Tibial nerve (tissue), 4 donors: ENCODE results near the gene VEGFA. TPM values are rescaled to one million over a fixed set of nuclear protein-coding genes. Genes with fewer than 3 reads are reported as not detected.

Source experiments
- DNase-seq, 2 donors: peaks; one replicate each; pipeline ENCODE4 v3.0.0-alpha.2; 2019; ENCODE audit warnings: low spot score in 2 of 2
- H3K27ac ChIP-seq, 4 donors: fragments of 200-600 bp; sonication (generic) in 3 of 4; one replicate each; pipeline ENCODE4 v1.5.1; 2017 to 2019; ENCODE audit warnings: mild to moderate bottlenecking in 1 of 4
- H3K27me3 ChIP-seq, 2 donors: fragments of 200-600 bp; sonication (generic) in 1 of 2; one replicate each; pipeline versions ENCODE4 v1.5.1 to v1.6.0; 2017 to 2019
- H3K36me3 ChIP-seq, 3 donors: fragments of 200-600 bp; sonication (generic); one replicate each; pipeline ENCODE4 v1.5.1; 2018 to 2019
- H3K4me1 ChIP-seq, 4 donors: fragments of 200-600 bp; sonication (generic) in 3 of 4; one replicate each; pipeline ENCODE4 v1.5.1; 2017 to 2019
- H3K4me3 ChIP-seq, 4 donors: fragments of 200-600 bp; sonication (generic) in 3 of 4; one replicate each; pipeline ENCODE4 v1.5.1; 2017 to 2019; ENCODE audit warnings: mild to moderate bottlenecking in 1 of 4, moderate library complexity in 1 of 4
- H3K9me3 ChIP-seq, 4 donors: fragments of 200-600 bp; sonication (generic) in 3 of 4; one replicate each; pipeline ENCODE4 v1.5.1; 2017 to 2019
- EP300 ChIP-seq, 2 donors: sonication (generic); formaldehyde crosslinking; IDR thresholded peaks; one replicate each; pipeline ENCODE4 v1.6.1; 2017; ENCODE audit warnings: antibody characterized with exemption in 2 of 2, mild to moderate bottlenecking in 1 of 2
- POLR2A ChIP-seq, 2 donors: fragments of 450-650 bp; IDR thresholded peaks; one replicate each; pipeline ENCODE4 v1.6.1; 2017; ENCODE audit warnings: antibody characterized with exemption in 2 of 2, mild to moderate bottlenecking in 2 of 2, moderate library complexity in 2 of 2
- WGBS, 2 donors: methylation state at CpG; one replicate each; pipeline ENCODE4 v1.1.5; 2018; 5-methylcytosine and 5-hydroxymethylcytosine counted together
- small RNA-seq: library from RNA; depleted of rRNA; stranded (forward); fragments of <200 nt; gene quantifications from one replicate; pipeline ENCODE3, GENCODE V24; 2016
- total RNA-seq, 4 donors: library from RNA; depleted of rRNA; stranded (reverse); fragments of >200 nt; gene quantifications; one replicate each; pipeline ENCODE4 v1.1.0, GENCODE V29; 2016
- TF ChIP-seq, protein P1 (sequence below), 5 experiments: fragments of 200-600 bp in 3 of 5; fragments of 450-650 bp in 2 of 5; sonication (generic) in 3 of 5; IDR thresholded peaks; one replicate each; pipeline ENCODE4 v1.5.1; 2016 to 2019; ENCODE audit warnings: antibody characterized with exemption in 5 of 5, mild to moderate bottlenecking in 3 of 5, moderate library complexity in 2 of 5

VEGFA gene
- total RNA-seq, 4 donors from 2014 or later = 175 to 220 (median 177) TPM

DNA sequence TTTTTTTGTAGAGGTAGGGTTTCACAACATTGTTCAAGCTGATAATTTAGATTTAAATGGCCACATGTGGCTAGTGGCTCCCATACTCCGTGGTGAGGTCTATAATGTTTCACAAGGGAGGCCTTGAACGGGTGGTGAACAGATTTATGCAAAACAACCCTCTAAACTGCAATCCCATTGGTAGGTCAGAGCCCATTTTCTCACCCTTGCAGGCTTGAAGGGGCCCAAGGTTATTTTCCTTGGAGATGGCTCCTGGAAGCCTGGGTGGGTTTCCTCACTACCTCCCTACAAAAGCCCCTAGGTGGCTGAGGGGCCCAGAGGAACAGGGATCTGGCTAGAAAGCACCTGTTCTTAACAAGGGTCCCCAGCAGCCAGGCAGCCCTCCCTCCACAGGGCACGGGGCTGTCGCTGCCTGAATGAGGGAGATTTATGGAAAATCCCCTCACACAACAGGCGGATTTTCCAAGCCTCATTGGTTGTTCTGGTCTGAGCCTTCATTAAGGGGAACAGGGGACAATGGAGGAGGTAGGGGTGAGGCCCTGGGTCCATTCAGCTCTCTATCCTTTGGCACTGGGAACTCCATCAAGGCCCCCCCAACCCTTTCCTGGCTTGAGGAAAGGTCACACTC is 64.6 kb downstream of the VEGFA start:
- TF ChIP-seq, protein P1, sequence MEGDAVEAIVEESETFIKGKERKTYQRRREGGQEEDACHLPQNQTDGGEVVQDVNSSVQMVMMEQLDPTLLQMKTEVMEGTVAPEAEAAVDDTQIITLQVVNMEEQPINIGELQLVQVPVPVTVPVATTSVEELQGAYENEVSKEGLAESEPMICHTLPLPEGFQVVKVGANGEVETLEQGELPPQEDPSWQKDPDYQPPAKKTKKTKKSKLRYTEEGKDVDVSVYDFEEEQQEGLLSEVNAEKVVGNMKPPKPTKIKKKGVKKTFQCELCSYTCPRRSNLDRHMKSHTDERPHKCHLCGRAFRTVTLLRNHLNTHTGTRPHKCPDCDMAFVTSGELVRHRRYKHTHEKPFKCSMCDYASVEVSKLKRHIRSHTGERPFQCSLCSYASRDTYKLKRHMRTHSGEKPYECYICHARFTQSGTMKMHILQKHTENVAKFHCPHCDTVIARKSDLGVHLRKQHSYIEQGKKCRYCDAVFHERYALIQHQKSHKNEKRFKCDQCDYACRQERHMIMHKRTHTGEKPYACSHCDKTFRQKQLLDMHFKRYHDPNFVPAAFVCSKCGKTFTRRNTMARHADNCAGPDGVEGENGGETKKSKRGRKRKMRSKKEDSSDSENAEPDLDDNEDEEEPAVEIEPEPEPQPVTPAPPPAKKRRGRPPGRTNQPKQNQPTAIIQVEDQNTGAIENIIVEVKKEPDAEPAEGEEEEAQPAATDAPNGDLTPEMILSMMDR (IDR thresholded peaks at IDR 0.05) = no peak
- TF ChIP-seq POLR2A (IDR thresholded peaks at IDR 0.05) = no peak
- TF ChIP-seq EP300 (IDR thresholded peaks at IDR 0.05) = no peak
- WGBS, 2 donors = 63 to 71% methylated on average over 5 of the region's 5 CpGs
- Histone ChIP-seq H3K27me3 (no peaks in the 10 kb centered on the region), H3K27ac (no peak overlapping the region), H3K9me3 (no peaks in the 10 kb centered on the region), H3K4me1 (peaks cover 0 to 6% (median 0%) of the 10 kb centered on the region in 4 donors), H3K36me3 (no peaks in the 10 kb centered on the region), H3K4me3 (no peak overlapping the region)
- DNase-seq = no peak

DNA sequence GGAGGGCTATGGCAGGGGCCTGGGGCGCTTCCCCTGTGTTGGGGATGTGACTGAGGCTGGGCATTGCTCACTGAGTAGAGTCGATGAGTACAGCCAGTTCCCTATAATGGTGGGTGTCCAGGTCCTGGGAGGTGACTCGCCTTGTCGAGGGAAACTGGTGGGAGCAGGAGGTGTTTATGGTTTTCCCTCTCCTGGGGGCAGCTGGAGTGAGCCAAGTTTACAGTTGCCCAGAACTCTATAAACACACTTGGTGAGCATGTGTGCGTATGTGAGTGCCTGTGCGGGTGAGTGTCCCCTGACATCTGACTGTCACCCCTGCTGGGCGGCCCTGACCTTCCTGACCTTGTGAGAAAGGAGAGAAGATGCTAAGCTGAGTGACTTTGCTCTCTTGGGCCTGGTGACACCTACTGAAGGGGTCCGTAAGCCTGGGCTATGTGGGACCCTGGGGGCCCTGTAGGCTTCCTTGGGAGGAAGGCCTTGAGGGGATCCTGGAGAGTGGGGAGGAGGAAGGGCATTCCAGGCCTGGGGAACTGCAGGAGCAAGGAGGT is 65.9 kb downstream of the VEGFA start:
- H3K27ac ChIP-seq = no peak overlapping the region
- H3K9me3 ChIP-seq = no peaks in the 10 kb centered on the region
- H3K4me3 ChIP-seq = no peak overlapping the region
- no peak for DNase-seq
- H3K36me3 ChIP-seq = no peaks in the 10 kb centered on the region
- TF ChIP-seq POLR2A (IDR thresholded peaks at IDR 0.05) (no peak), EP300 (IDR thresholded peaks at IDR 0.05) (no peak)
- TF ChIP-seq, protein P1 (IDR thresholded peaks at IDR 0.05) = no peak
- peaks cover 0 to 6% (median 0%) of the 10 kb centered on the region in 4 donors for H3K4me1 ChIP-seq
- no peaks in the 10 kb centered on the region for H3K27me3 ChIP-seq
- WGBS, 2 donors = 71 to 79% methylated on average over 8 of the region's 8 CpGs

Small RNA genes within 50 kb of the gene (small RNA-seq; reads per million reads assigned to genes)
- gene AL136131.3 = not detected

Other genes starting within 250 kb of the VEGFA start
- gene XPO5, start 194.2 kb upstream of the VEGFA start, total RNA-seq = 10 to 100 TPM; 12.5 to 38.3 (median 32.8) TPM
- 1 to 10 TPM; 6.0 to 9.2 (median 8.5) TPM for gene POLH, start 194.0 kb upstream of the VEGFA start, total RNA-seq
- 10 to 100 TPM; 33.2 to 58.5 (median 39.7) TPM for gene GTPBP2, start 140.9 kb upstream of the VEGFA start, total RNA-seq
- gene MAD2L1BP, start 134.4 kb upstream of the VEGFA start, total RNA-seq = 10 to 100 TPM; 16.3 to 36.9 (median 21.5) TPM
- under 1 TPM in 3 of 4 donors, not detected in 1; 0.30 to 0.66 (median 0.63) TPM for gene RSPH9, start 125.2 kb upstream of the VEGFA start, total RNA-seq
- gene MRPS18A, start 82.4 kb upstream of the VEGFA start, total RNA-seq = 10 to 100 TPM; 38.1 to 45.8 (median 43.9) TPM